Measurements from ENCODE around the gene EML4. TPM values are rescaled to one million over a fixed set of nuclear protein-coding genes. Genes with fewer than 3 reads are reported as not detected.
A peak's percentile ranks its signal among the peaks of the same experiment; 100 is the strongest.

The EML4 gene
- total RNA-seq, 4 donors from 2014 or later = 33.3 to 79.6 (median 41.5) TPM

- ATAC-seq (ENCODE audit: low FRiP score) (no peak), DNase-seq (ENCODE audit: low spot score) (no peak)
- TF ChIP-seq CTCF (IDR thresholded peaks at IDR 0.05) = no peak
Measured at GRCh38 chr2:42360493-42360889, 191.3 kb downstream of the EML4 start.

GRCh38 chr2:42360890-42361727 lies 192.0 kb downstream of the EML4 start, which contains the start of gene COX7A2L:
Gene COX7A2L, minus strand, starts transcription at chr2:42361217. Its CDS starts 56 bp downstream, at chr2:42361161.
- DNase-seq (ENCODE audit: low spot score) = peak; percentile 87
- no peak for TF ChIP-seq CTCF (IDR thresholded peaks at IDR 0.05)
- ATAC-seq (ENCODE audit: low FRiP score) = peak; percentile 99

DNA sequence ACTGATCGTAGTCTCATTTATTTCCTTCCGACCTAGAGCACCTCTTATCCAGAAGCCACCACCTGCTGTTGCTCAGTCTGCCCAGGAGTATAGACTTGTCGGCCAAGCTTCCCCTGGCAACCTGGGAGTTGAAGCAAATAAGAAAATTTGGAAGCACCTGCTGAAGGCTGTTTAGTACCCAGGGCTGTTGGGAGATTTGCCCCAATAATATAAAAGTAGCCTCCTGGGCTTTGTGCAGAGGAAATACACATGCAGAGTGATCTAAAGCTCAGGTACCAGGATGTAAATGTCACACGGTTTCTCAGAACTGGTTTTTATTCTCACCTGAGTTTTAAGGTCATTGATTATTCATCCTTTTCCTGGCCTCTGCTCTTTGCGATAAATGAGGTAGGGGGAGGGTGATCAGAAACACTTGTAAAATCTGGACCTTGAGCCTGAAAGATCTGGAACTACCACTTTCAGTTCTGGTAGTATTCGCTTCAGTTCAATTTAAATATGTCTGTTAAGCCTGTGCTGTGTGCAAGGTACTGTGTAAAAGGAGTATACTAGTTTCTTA lies 192.7 kb downstream of the EML4 start:
- no peak for DNase-seq (ENCODE audit: low spot score)
- TF ChIP-seq CTCF (IDR thresholded peaks at IDR 0.05) = no peak
- ATAC-seq (ENCODE audit: low FRiP score) = no peak

DNA sequence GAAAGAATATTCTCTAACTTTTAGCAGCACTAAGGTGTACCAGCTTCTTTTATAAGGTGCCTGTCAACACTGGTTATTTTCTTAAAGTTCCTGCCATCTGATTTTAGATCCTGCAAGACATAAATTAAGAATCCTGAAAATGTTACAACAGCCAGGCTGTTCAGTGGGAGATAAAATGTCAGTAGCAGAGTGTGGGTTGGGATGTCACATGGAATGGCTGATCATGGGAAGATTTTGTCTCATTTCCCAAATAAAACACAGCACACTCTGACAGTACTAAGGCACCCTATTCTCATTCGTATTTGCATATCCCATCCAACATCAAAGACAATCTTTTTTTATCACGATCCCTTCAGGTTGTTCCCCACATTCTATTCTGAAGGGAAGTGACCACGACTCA lies 194.3 kb downstream of the EML4 start:
- no peak for TF ChIP-seq CTCF (IDR thresholded peaks at IDR 0.05)
- ATAC-seq (ENCODE audit: low FRiP score) = no peak
- DNase-seq (ENCODE audit: low spot score) = no peak

DNA sequence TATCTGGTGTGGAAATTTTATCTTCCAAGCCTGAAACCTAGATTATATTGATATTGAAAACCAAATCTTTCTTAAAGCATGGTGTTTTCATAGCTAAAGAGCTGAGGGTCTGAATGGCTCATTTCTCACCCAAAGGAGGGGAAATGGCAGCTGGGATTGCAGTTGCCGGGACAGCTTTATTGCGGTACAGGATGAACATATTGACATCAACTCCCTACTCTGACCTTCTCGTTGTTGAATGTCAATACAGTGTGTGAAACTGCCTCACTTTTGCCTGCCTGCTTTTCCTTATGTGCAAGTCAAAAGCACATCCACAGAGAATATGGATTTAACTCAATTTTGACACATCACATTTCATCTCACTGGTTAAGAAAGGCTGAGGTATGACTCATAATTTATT lies 195.5 kb downstream of the EML4 start:
- DNase-seq (ENCODE audit: low spot score) (no peak), ATAC-seq (ENCODE audit: low FRiP score) (no peak)
- TF ChIP-seq CTCF (IDR thresholded peaks at IDR 0.05) = no peak

DNA sequence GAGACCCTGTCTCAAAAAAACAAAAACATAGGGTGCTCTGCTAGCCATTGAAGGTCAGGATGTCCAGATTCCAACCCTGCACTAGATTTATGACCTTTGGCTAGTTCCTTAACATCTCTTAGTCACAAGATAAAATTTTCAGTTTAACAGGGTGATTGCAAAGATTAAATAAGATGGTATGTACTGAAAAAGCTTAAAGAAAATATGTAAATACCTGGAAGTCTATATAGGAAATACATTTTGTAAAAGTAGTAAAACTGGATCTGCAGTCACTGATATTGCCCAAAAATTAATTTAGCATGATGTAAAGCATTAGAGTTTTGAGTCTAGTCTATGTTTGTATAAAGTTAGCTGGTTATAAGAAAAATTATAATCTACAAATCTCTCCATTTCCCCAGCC lies 197.3 kb downstream of the EML4 start:
- no peak for DNase-seq (ENCODE audit: low spot score)
- no peak for ATAC-seq (ENCODE audit: low FRiP score)
- TF ChIP-seq CTCF (IDR thresholded peaks at IDR 0.05) = no peak

DNA sequence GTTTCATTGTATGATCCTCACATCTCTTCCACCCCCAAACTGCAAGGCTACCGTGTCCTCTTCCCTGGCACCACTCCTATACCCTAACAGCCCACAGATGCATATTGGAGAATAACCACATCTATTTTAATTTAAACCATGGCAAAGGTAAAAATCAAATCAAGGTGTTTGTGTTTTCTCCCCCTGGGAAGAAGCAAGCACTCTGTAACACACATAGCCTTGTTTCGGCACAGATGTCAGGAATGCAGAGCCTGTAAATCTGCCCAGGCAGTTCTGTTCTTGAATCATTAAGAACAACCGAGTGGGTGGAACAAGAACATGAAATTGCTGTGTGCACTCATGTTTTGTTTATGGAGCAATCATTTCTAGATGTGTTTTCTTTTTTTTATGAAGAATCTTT lies 198.7 kb downstream of the EML4 start:
- ATAC-seq (ENCODE audit: low FRiP score) (no peak), DNase-seq (ENCODE audit: low spot score) (no peak)
- TF ChIP-seq CTCF (IDR thresholded peaks at IDR 0.05) = no peak

All from omental fat pad (tissue), 4 donors.